Activated CD8-positive, alpha-beta memory T cell treated with anti-CD3 and anti-CD28 coated beads for 1 hour (primary cell): ENCODE results near the gene EPS8.
"Not testable (repeated sequence)": the region's sequence is repeated elsewhere in the genome, so short reads cannot be mapped to it uniquely, and the experiment has no call there.

ENCODE experiments used
- DNase-seq, 2 donors: peaks; one replicate each; pipeline ENCODE4 v3.0.0-alpha.2; 2020; ENCODE audit warnings: low read depth in 1 of 2; ENCODE audit errors: extremely low read depth in 1 of 2

The EPS8 gene

GRCh38 chr12:15662303-15662980 lies 126.7 kb downstream of the EPS8 start:
- DNase-seq = no peak

GRCh38 chr12:15651371-15651770 lies 137.8 kb downstream of the EPS8 start:
- DNase-seq = no peak

DNA sequence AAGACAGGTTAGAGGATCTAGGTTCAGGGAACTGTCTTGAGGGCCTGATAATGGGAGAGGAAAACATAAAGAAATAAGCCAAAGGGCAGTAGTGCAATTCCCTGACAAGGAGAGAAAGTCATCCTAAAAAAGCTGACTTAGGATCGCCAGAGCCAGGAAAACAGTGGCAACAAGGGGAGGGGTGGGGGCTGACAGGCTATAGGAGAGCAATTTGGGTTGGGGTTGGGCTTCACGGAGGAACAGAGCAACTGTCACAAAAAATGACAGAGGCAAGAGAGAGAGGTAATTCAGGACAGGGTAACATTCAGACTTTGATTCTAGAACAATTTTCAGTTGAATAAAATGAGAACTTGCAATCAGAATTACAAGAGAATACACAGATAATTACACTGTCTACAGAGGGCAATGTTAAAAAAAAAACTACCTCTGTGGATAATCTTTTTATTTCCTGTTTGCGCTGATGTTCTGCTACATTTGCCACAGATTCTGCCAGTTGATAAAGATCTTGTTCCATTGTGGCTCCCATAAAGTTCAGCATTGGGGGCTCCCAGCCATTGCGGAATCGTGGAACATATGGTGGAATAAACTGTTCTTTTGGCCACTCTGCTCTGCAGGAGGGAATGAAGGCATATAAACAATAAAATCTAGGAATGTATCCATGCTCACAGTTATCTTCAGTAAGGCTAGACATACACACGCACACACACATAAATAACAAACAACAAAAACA lies 138.6 kb downstream of the EPS8 start:
- no peak for DNase-seq

DNA sequence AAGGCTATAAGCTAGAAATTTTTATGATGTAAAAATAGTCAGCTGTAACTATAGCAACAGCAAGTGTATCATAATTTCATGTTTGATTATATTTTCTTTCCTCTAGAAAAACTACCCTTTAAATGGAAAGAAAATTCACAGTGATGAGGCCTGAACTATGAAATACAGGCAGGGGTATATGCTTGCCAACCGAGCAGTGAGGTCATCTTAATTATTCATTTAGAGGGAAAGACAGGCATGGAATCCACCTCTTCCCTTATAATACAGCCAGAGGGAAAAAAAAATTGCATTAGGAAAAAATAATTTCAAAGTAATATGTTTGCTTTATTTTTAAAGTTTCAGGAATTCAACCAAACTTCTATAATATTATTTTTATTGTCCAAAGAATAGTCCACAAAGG lies 139.8 kb downstream of the EPS8 start:
- DNase-seq = no peak

- no peak for DNase-seq
Observed at GRCh38 chr12:15648558-15648957, 140.6 kb downstream of the EPS8 start.

DNA sequence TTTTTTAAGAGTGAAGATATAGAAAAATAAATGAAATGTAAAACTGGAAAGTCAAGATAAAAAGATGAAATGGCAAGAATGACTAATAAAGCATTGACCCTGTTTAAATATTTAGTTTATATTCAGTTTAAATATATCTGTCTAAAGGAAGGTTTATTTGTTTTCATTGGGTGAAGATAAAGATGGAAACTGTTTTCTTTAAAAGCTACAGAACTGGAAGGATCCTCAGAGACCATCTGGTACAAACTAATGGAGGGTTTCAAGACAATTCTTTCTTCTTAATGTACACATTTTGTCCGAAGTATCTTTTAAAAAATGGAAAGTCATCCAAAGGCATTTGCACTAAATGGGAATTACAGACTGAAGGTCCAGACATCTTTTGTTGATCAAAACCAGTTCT lies 142.6 kb downstream of the EPS8 start:
- DNase-seq = no peak

- no peak for DNase-seq
Observed at GRCh38 chr12:15644700-15645099, 144.5 kb downstream of the EPS8 start.

GRCh38 chr12:15638231-15638630 lies 151.0 kb downstream of the EPS8 start:
- no peak for DNase-seq

DNA sequence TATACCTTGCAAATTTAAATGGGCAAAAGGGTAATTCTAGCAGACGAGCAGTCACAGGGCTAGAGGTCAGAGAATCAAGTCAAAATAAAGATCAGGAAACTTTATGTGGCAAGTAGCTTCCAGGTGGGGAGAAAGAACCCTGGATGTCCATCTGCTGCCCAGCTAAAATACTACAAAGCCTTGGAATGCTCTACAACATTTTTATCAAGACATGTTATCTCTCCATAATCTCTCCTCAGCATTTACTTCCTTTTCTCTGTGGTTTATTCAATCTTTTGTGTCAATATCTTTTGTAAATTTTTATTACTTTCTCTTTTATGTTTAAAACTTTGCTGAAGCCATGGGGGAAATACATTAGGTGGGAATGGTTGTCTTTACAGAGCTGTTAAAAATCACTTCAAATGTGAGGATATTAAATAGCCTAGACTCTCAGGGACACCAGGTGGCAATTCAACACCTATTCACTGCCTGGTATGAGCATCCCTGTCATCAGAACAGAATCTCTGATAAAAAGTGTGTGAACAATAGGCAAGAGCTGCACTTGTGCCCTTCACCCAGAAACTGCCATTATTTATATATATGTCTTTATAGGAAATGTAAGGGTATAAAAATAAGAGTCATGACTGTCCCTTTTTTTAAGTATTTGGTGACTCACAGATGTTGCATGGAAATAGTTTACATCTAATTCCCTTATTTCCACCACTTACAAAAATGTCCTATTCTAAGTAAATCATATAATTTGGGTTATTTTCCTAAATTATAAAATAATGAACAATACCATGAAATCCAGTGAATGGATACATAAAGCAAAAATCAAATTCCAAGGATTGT lies 152.9 kb downstream of the EPS8 start:
- no peak for DNase-seq

GRCh38 chr12:15634010-15634683 lies 155.0 kb downstream of the EPS8 start:
- DNase-seq = no peak

DNA sequence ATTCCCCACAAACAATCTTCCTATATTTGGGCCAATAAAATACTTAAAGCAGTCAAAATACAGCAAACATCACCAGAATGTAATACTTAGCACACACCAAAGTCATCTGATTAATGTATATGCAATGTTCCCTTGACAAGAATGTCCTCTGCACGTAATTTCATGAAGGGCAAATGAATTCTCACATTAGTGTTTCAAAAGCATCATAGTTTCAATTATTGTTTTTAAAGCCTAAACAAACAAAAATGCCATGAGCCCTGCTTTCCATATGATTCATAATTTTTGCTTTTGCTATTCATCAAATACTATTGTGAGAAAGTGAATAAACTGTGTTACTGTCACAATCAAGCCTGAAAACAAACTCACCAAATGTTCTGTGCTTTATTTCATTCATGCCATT lies 156.0 kb downstream of the EPS8 start:
- DNase-seq = no peak

DNA sequence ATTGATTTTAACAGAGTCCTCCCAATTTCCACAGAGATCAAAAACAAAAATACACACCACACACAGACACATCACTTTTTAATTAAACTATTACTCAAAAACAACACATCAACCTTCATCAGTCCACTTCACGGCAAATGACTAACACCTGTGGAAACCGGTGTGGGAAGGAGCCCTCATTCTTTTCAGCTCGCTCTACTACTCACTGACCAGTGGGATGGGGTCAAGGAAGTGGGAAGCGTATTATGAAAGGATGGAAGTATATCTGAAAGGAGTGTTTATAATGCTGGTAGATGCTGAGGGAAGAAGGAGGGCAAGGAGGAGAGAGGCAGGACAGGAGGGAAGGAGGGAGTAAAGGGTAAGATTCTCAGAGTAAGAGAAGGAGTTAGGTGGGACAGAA lies 156.5 kb downstream of the EPS8 start:
- no peak for DNase-seq

GRCh38 chr12:15631007-15631715 lies 158.0 kb downstream of the EPS8 start:
- no peak for DNase-seq

DNA sequence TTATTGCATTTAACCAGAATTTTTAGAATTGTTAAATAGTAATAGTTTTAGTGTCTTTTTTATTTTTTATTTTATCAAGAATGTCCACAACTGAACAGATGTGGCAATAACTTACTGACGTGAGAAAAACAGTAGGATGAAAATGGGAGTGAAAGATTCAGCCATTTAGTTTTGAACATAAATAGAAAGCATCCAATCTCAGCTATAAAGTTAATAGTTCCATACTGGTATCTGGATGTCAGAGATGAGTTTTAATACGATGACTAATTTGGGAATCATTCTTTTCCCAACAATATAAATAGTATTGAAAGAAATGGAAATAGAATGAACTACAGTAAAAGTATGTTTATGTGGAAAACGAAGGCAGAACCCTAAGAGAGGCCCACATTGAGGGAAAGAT lies 159.4 kb downstream of the EPS8 start:
- DNase-seq = no peak

- DNase-seq = no peak
Observed at GRCh38 chr12:15629108-15629507, 160.1 kb downstream of the EPS8 start.

DNA sequence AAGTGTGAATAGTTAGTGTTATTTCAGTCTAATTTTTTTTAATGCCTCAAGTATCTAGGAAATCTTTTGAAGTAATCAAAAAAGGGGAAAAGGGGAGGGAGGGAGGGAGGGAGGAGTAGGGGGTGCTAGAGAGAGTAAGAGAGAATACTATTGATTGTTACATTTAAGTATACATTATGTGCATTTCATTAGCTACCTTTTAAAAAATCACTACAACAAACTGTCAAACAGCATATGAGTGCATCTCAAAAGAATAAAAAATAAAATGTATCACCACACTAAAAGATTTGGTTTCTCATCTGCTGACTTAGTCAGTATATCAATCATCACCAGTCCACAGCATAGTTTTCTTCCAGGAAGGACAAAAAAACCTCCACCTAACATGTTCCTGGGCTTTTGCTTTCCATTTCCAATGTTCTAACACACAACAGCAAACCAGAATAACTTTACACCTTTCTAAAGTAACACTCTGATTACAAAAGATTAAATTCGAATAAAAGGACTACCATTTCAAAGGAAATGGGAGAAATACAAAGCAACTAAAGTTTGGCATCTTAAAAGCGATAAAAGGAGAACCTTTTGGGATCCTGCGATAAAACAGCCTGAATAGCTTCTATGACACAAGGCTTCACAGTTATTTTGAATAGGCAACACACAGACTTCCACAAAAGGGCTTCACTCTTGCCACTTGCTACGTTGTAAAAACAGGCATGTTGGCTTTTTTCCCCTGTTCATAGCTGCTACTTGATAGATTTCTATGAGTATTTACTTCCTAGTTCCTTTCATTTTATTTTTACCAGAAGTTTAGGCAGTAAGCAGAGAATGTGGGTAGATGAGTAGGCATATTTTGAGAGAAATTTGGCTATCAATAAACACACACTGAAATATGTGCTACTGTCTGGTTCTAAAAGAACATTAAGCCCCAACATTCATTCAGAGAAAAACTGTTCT lies 160.9 kb downstream of the EPS8 start:
- DNase-seq = no peak

DNA sequence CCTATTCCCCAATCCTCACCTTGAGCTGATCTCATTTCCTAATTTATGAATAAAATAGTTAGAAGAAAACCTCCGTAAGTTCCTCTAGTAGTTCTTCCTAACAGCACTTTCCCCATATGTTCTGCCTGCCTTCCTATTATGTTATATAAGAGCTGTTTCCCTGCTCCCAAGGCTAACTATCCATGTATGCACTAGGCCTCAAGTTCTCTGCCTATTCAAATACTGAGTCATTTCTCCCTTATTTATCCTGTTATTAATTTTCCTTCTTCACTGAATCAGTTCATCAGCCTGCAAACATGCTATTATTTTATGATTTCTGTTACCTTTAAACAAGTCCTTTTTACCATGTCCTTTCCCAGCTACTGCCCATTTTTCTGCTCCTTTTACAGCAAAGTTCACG lies 164.1 kb downstream of the EPS8 start:
- no peak for DNase-seq

DNA sequence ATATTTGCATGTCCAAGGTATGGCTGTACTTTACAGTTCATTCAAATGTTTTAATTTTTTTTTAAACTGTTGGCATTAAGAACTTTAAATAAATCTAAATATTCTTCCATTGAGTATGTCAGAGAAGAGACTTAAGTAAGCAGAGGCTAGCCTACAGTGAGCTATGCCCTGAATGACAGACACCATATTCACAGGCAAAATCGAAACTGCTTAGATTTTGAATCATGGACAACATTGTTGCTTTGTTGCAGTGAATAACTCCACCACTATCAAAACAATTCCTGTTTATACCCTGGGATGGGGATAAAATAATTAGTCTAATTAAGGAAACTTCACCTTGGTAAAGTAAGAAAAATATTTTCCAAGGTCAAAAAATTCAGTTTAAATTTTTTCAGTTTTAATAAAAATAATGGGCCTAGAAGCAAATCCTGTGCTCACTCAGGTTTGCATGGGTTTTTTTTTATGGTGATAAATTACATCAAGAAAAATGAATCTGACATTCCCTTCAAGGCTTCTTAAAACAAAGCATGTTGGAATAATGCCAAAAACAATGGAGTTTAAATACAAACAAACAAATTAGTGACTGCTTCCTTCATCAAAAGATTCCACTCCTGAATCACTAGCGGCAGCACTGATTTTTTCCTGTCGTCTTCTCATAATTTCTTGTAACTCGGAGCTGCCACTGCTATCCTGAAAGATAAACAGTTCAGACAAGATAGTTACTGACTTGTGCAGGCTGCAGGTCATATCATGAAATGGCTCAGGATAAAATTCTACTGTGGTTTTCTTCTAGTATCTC lies 168.2 kb downstream of the EPS8 start:
- no peak for DNase-seq

DNA sequence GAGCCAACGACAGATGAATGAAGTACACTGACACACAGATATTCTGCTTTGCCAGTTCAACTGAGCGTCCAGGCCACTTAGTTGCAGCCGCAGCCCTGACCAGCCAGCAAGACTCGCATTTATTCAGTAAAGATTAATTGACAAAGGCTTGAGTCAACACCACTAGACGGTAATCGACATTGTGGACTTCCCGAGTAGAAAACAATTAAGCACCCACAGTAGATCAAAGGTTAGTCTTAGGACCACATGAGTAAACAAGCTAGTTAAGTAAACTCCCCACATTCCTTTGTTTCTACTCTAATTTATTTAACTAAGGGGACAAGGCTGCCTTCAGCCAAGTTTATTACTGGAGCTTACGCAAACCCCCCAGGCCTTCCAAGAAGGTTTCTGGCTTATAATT lies 172.7 kb downstream of the EPS8 start:
- DNase-seq = not testable (repeated sequence)
